SK-N-SH (cell line): ENCODE data around the gene SERPINE2. TPM values are rescaled to one million over a fixed set of nuclear protein-coding genes. Genes with fewer than 3 reads are reported as not detected.
A peak's percentile ranks its signal among the peaks of the same experiment; 100 is the strongest.

Source experiments
- CTCF ChIA-PET: fragments of 300-600, 350-600 bp; formaldehyde crosslinking; extraction: SDS; loops from one replicate; lab custom pipeline; 2021; lab: Yijun Ruan, JAX
- POLR2A ChIA-PET: fragments of 350-600 bp; sonication (Branson Sonifier 250); formaldehyde crosslinking; extraction: SDS; loops from one replicate; lab custom pipeline; 2020; ENCODE audit warnings: antibody characterized with exemption, inconsistent platforms; lab: Yijun Ruan, JAX
- DNase-seq: peaks from one replicate; pipeline ENCODE4 v3.0.0; 2012
- H2AFZ ChIP-seq: fragments of 200-600 bp; sonication (generic); 2 replicates; pipeline ENCODE4 v1.8.1; 2016; ENCODE audit warnings: antibody characterized with exemption, mild to moderate bottlenecking, low read depth
- H3F3A ChIP-seq: fragments of 200-600 bp; sonication (generic); replicated peaks from 2 replicates; pipeline ENCODE3; 2016; ENCODE audit warnings: antibody characterized with exemption, mild to moderate bottlenecking; ENCODE audit not compliant: insufficient read depth
- H3K27ac ChIP-seq, 2 experiments: fragments of 200-500 bp in 1 of 2; fragments of 200-600 bp in 1 of 2; sonication (Bioruptor generic) in 1 of 2; sonication (generic), shearing (Covaris generic) in 1 of 2; 2 replicates each; pipeline versions ENCODE4 v1.5.1 to v1.6.1; 2014 to 2016; ENCODE audit warnings: low read depth in 2 of 2, inconsistent platforms in 1 of 2, low read length in 1 of 2, mild to moderate bottlenecking in 1 of 2, mixed read lengths in 1 of 2
- H3K27me3 ChIP-seq: fragments of 200-600 bp; sonication (generic), shearing (Covaris generic); 2 replicates; pipeline ENCODE4 v1.6.1; 2016; ENCODE audit warnings: mixed run types; ENCODE audit not compliant: insufficient read depth
- H3K36me3 ChIP-seq, 2 experiments: fragments of 200-500 bp in 1 of 2; fragments of 200-600 bp in 1 of 2; sonication (Bioruptor generic) in 1 of 2; sonication (generic) in 1 of 2; replicated peaks in 1 of 2; 2 replicates each; pipeline versions ENCODE3 to v1.5.1; 2014 to 2016; ENCODE audit warnings: low read length in 1 of 2, mild to moderate bottlenecking in 1 of 2; ENCODE audit not compliant: insufficient read depth in 2 of 2, control insufficient read depth in 1 of 2
- H3K4me1 ChIP-seq, 2 experiments: fragments of 200-500 bp in 1 of 2; fragments of 200-600 bp in 1 of 2; sonication (Bioruptor generic) in 1 of 2; sonication (generic), shearing (Covaris generic) in 1 of 2; 2 replicates each; pipeline versions ENCODE4 v1.5.1 to v1.6.1; 2014 to 2016; ENCODE audit warnings: low read depth in 1 of 2, low read length in 1 of 2, mixed run types in 1 of 2; ENCODE audit not compliant: insufficient read depth in 2 of 2, control insufficient read depth in 1 of 2
- H3K4me2 ChIP-seq: fragments of 200-600 bp; sonication (generic), shearing (Covaris generic); 2 replicates; pipeline ENCODE4 v1.6.1; 2017; ENCODE audit warnings: mixed run types
- H3K4me3 ChIP-seq, 2 experiments: fragments of 200-500 bp in 1 of 2; fragments of 200-600 bp in 1 of 2; sonication (Bioruptor generic) in 1 of 2; sonication (generic), shearing (Covaris generic) in 1 of 2; 2 replicates each; pipeline versions ENCODE4 v1.5.1 to v1.8.1; 2014 to 2016; ENCODE audit warnings: low read depth in 2 of 2, inconsistent platforms in 1 of 2, low read length in 1 of 2, mild to moderate bottlenecking in 1 of 2, mixed read lengths in 1 of 2, moderate library complexity in 1 of 2
- H3K79me2 ChIP-seq: fragments of 200-600 bp; sonication (generic); 2 replicates; pipeline ENCODE4 v1.8.1; 2017; ENCODE audit warnings: mild to moderate bottlenecking; ENCODE audit not compliant: insufficient read depth
- H3K9ac ChIP-seq: fragments of 200-600 bp; sonication (generic); 2 replicates; pipeline ENCODE4 v1.6.1; 2017; ENCODE audit warnings: mixed run types
- H3K9me2 ChIP-seq: fragments of 200-600 bp; sonication (generic); 2 replicates; pipeline ENCODE4 v1.6.1; 2017; ENCODE audit warnings: mixed run types
- H3K9me3 ChIP-seq: fragments of 200-600 bp; sonication (generic); 2 replicates; pipeline ENCODE4 v1.6.1; 2017; ENCODE audit warnings: mixed run types, mild to moderate bottlenecking, moderate library complexity
- H4K20me1 ChIP-seq: fragments of 200-600 bp; sonication (generic); 2 replicates; pipeline ENCODE4 v1.6.1; 2017; ENCODE audit warnings: mild to moderate bottlenecking, mixed run types; ENCODE audit not compliant: insufficient read depth
- GABPA ChIP-seq: IDR thresholded peaks from 2 replicates; pipeline ENCODE4 v1.4.0; 2012; ENCODE audit warnings: low read depth, mild to moderate bottlenecking
- JUND ChIP-seq: IDR thresholded peaks from 2 replicates; pipeline ENCODE4 v1.4.0; 2012
- MEF2A ChIP-seq: IDR thresholded peaks from 2 replicates; pipeline ENCODE4 v1.4.0; 2012; ENCODE audit warnings: low read depth, borderline replicate concordance
- MXI1 ChIP-seq: IDR thresholded peaks from 2 replicates; pipeline ENCODE4 v1.6.1; 2012; ENCODE audit warnings: mild to moderate bottlenecking, low read depth, low read length, improper control_type of control experiment
- NFIC ChIP-seq: IDR thresholded peaks from 2 replicates; pipeline ENCODE4 v1.4.0; 2012; ENCODE audit warnings: borderline replicate concordance
- POLR2AphosphoS5 ChIP-seq: IDR thresholded peaks from 2 replicates; pipeline ENCODE4 v1.6.1; 2012; ENCODE audit warnings: low read depth, low read length
- RFX5 ChIP-seq: IDR thresholded peaks from 2 replicates; pipeline ENCODE4 v1.6.1; 2012; ENCODE audit warnings: mild to moderate bottlenecking, improper control_type of control experiment, low read length
- SIN3A ChIP-seq: IDR thresholded peaks from 2 replicates; pipeline ENCODE4 v1.6.1; 2012; ENCODE audit warnings: low read depth, mild to moderate bottlenecking, low read length, moderate library complexity, borderline replicate concordance
- TCF12 ChIP-seq: IDR thresholded peaks from 2 replicates; pipeline ENCODE4 v1.4.0; 2012
- YY1 ChIP-seq: IDR thresholded peaks from 2 replicates; pipeline ENCODE4 v1.4.0; 2012; ENCODE audit warnings: low read depth, mild to moderate bottlenecking
- WGBS: methylation state at CpG from one replicate; pipeline ENCODE4 v1.1.6; 2017; ENCODE audit warnings: low lambda C conversion rate; 5-methylcytosine and 5-hydroxymethylcytosine counted together
- polyA plus RNA-seq, 3 experiments: library from polyadenylated mRNA; depleted of rRNA; stranded (reverse); fragments of >200 nt; gene quantifications; 2 replicates each; pipeline ENCODE4 v1.2.3, GENCODE V29; 2012
- TF ChIP-seq, protein P1 (sequence below): IDR thresholded peaks from 2 replicates; pipeline ENCODE4 v1.4.0; 2012; ENCODE audit warnings: low read depth
- TF ChIP-seq, protein P2 (sequence below): fragments of 200-600 bp; sonication (generic); IDR thresholded peaks from 2 replicates; pipeline ENCODE4 v1.6.1; 2017; ENCODE audit warnings: antibody characterized with exemption, mild to moderate bottlenecking, moderate library complexity
- TF ChIP-seq, protein P3 (sequence below): IDR thresholded peaks from 2 replicates; pipeline ENCODE4 v1.6.1; 2012; ENCODE audit warnings: mild to moderate bottlenecking, low read depth, low read length, moderate library complexity

The SERPINE2 gene
- polyA plus RNA-seq, 1 of the 3 experiments (the other 2 are of a cell fraction): 249 TPM

DNA sequence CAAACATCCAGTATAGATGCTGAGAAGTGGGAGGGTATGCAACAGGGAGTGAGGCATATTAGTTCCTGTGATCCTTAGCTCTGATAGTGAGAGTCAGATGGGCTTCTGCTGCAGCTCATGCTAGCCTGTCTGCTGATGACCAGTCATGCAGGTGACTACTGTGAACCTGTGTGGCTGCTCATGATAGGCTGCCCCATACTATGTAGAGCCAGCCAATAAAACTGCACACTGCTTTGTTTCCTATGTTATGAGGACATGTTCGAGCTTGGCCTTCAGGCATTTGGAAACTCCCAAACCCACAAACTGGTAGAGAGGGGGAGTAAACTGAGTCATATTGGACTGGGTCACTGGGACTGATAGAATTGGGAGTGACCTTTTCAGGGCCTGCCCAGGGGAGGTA, 20.1 kb upstream of the SERPINE2 start:
- H3K27me3 ChIP-seq: no peaks in the 10 kb centered on the region
- no peak overlapping the region for H3K4me2 ChIP-seq
- H3K9me2 ChIP-seq: no peaks in the 10 kb centered on the region
- no peak overlapping the region for H3K4me3 ChIP-seq
- no peak for TF ChIP-seq MEF2A
- TF ChIP-seq JUND: no peak
- no peak for TF ChIP-seq POLR2AphosphoS5
- TF ChIP-seq RFX5: no peak
- no peak for TF ChIP-seq YY1
- no peak for TF ChIP-seq MXI1
- WGBS: 50% methylated on average over 1 of the region's 1 CpG
- no peaks in the 10 kb centered on the region for H3K36me3 ChIP-seq
- H2AFZ ChIP-seq: no peak overlapping the region
- no peaks in the 10 kb centered on the region for H3K9me3 ChIP-seq
- ChIA-PET POLR2A (no interaction called here), CTCF (interaction anchor here (1.2 to 2.5 kb wide), 3 partner anchors 20 to 89 kb away, joined by 3 to 11 read pairs (median 11); partner anchors contain the start of gene SERPINE2)
- no peak overlapping the region for H3K9ac ChIP-seq
- H3K27ac ChIP-seq: no peak overlapping the region
- H3K4me1 ChIP-seq: no peaks in the 10 kb centered on the region; a peak in 1 of 4 replicates
- H3K79me2 ChIP-seq: no peaks in the 10 kb centered on the region
- no peaks in the 10 kb centered on the region for H4K20me1 ChIP-seq
- no peak for DNase-seq
- no peaks in the 10 kb centered on the region for H3F3A ChIP-seq

- Histone ChIP-seq H3K27ac (no peak overlapping the region), H3K79me2 (no peaks in the 10 kb centered on the region), H3K4me1 (no peaks in the 10 kb centered on the region; a peak in 1 of 4 replicates), H4K20me1 (no peaks in the 10 kb centered on the region), H3K4me3 (no peak overlapping the region), H3F3A (no peaks in the 10 kb centered on the region), H3K4me2 (no peak overlapping the region), H2AFZ (no peak overlapping the region), H3K9ac (no peak overlapping the region), H3K9me2 (no peaks in the 10 kb centered on the region), H3K9me3 (no peaks in the 10 kb centered on the region), H3K27me3 (no peaks in the 10 kb centered on the region), H3K36me3 (no peaks in the 10 kb centered on the region)
- TF ChIP-seq NFIC (no peak), TCF12 (no peak), GABPA (no peak), SIN3A (no peak)
- TF ChIP-seq, protein P1, sequence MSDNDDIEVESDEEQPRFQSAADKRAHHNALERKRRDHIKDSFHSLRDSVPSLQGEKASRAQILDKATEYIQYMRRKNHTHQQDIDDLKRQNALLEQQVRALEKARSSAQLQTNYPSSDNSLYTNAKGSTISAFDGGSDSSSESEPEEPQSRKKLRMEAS: no peak
- TF ChIP-seq, protein P2, sequence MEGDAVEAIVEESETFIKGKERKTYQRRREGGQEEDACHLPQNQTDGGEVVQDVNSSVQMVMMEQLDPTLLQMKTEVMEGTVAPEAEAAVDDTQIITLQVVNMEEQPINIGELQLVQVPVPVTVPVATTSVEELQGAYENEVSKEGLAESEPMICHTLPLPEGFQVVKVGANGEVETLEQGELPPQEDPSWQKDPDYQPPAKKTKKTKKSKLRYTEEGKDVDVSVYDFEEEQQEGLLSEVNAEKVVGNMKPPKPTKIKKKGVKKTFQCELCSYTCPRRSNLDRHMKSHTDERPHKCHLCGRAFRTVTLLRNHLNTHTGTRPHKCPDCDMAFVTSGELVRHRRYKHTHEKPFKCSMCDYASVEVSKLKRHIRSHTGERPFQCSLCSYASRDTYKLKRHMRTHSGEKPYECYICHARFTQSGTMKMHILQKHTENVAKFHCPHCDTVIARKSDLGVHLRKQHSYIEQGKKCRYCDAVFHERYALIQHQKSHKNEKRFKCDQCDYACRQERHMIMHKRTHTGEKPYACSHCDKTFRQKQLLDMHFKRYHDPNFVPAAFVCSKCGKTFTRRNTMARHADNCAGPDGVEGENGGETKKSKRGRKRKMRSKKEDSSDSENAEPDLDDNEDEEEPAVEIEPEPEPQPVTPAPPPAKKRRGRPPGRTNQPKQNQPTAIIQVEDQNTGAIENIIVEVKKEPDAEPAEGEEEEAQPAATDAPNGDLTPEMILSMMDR: 0 out of 2 replicates have a peak, but pooled peaks have one; percentile 12
- TF ChIP-seq, protein P3, sequence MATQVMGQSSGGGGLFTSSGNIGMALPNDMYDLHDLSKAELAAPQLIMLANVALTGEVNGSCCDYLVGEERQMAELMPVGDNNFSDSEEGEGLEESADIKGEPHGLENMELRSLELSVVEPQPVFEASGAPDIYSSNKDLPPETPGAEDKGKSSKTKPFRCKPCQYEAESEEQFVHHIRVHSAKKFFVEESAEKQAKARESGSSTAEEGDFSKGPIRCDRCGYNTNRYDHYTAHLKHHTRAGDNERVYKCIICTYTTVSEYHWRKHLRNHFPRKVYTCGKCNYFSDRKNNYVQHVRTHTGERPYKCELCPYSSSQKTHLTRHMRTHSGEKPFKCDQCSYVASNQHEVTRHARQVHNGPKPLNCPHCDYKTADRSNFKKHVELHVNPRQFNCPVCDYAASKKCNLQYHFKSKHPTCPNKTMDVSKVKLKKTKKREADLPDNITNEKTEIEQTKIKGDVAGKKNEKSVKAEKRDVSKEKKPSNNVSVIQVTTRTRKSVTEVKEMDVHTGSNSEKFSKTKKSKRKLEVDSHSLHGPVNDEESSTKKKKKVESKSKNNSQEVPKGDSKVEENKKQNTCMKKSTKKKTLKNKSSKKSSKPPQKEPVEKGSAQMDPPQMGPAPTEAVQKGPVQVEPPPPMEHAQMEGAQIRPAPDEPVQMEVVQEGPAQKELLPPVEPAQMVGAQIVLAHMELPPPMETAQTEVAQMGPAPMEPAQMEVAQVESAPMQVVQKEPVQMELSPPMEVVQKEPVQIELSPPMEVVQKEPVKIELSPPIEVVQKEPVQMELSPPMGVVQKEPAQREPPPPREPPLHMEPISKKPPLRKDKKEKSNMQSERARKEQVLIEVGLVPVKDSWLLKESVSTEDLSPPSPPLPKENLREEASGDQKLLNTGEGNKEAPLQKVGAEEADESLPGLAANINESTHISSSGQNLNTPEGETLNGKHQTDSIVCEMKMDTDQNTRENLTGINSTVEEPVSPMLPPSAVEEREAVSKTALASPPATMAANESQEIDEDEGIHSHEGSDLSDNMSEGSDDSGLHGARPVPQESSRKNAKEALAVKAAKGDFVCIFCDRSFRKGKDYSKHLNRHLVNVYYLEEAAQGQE: no peak
- DNase-seq: no peak
- ChIA-PET CTCF (interaction anchor here (1.2 to 2.5 kb wide), 4 partner anchors 19 to 226 kb away, joined by 3 to 11 read pairs (median 8); partner anchors contain the start of gene SERPINE2), POLR2A (no interaction called here)
- WGBS: 70% methylated on average over 2 of the region's 2 CpGs
Observed at GRCh38 chr2:224058048-224058775, 19.1 kb upstream of the SERPINE2 start.
